ENCODE data around the gene SUSD6.
"Not testable (repeated sequence)": the region's sequence is repeated elsewhere in the genome, so short reads cannot be mapped to it uniquely, and the experiment has no call there.

Gene SUSD6

DNA sequence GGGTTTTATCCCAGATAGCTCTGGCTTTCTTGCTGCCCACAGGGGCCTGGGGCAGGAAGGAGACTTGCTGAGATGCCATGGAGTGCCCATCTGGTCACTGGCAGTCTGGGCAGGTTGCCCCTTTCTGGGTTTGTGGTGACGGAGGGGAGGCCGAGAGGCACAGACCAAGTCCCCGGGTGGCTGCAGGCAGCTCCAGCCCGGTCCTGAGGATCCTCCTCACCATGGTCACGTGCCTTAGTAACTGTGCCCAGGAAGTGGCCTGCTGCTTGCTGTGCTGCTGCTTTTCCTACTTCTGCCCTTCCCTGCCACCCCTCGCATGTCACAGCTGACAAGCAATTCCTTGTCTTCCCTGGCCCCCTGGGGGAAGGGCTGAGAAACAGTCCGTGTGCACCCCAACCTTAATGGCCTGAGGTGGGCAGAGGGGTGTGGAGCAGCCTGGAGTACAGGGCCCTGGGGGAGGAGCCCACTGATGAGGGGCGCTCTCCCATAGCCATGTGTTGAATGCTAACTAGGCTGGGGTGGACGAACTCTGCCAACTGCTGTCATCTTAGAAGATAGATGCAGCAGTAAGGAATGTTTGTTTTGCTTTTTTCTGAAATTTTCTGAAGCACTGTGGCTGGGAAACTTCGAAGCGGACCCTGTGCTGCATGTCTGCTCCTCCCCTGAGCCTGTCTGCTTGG, 100.6 kb downstream of the SUSD6 start:
- H3K27ac ChIP-seq (ENCODE audit: low read depth, low read length), result peak overlapping the region; percentile 24
- H3K4me3 ChIP-seq (ENCODE audit: low read length), result no peak overlapping the region
- H3K36me3 ChIP-seq (ENCODE audit: control insufficient read depth, insufficient read depth, low read length), result peaks cover 16% of the 10 kb centered on the region
- peaks cover 26% of the 10 kb centered on the region for H3K4me1 ChIP-seq (ENCODE audit: control insufficient read depth, insufficient read depth, low read length)
- H3K9ac ChIP-seq (ENCODE audit: low read length), result no peak overlapping the region
- H3K27me3 ChIP-seq (ENCODE audit: control insufficient read depth, insufficient read depth, low read length), result no peaks in the 10 kb centered on the region

DNA sequence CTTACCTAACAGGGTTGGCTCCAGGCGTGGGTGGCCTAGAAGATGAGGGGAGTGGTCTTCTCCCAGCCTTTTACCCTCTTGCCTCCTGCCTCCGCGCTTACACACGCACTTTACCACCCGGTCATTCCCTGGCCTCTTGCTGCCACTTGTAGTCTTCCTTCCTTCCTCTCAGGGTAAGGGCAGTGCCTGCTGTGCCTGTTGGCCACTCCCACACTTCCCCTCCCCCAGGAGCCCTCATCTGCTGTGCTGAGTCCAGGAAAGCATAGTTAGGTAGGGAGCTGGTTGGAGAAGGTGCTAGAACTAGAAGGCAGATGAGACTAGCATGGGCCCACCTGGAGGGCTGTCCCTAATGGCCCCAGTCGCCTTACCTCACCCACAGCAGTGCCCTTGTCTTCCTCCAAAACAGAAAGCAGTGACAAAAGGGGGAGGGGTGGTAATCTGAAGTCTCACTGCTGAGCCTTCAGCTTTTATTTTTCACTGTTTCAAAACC, 101.2 kb downstream of the SUSD6 start:
- peaks cover 16% of the 10 kb centered on the region for H3K36me3 ChIP-seq (ENCODE audit: control insufficient read depth, insufficient read depth, low read length)
- no peaks in the 10 kb centered on the region for H3K27me3 ChIP-seq (ENCODE audit: control insufficient read depth, insufficient read depth, low read length)
- no peak overlapping the region for H3K4me3 ChIP-seq (ENCODE audit: low read length)
- peak overlapping the region; percentile 24 for H3K27ac ChIP-seq (ENCODE audit: low read depth, low read length)
- H3K9ac ChIP-seq (ENCODE audit: low read length), result no peak overlapping the region
- H3K4me1 ChIP-seq (ENCODE audit: control insufficient read depth, insufficient read depth, low read length), result peaks cover 26% of the 10 kb centered on the region

DNA sequence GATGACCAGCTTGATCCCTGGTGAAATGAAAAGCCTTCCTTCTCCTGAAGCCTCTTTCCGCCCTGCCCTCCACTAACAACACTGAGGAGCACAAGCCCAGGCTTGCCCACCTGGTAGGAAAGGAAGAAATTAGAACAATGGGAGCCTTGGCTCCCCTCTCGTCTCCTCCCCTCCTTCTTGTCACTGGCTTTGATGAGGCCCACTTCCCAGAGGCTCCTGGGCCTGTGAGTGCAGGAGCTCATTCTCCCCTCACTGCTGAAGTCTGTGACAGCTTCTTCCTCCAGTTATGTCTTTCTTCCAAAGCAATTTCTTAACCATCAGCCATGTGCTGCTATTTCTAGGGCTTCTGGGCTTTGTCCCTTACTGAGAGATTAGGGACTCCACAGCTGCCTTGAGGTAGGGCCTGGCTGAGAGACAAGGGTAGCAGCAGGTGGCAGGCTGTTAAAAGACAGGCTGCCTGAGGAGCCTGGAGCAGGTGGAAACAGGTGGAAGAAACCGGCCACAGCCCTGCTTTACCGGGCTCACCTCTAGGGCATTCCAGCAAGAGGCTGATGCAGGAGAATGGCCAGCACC, 101.9 kb downstream of the SUSD6 start:
- Histone ChIP-seq H3K4me1 (ENCODE audit: control insufficient read depth, insufficient read depth, low read length) (peaks cover 26% of the 10 kb centered on the region), H3K4me3 (ENCODE audit: low read length) (no peak overlapping the region)

DNA sequence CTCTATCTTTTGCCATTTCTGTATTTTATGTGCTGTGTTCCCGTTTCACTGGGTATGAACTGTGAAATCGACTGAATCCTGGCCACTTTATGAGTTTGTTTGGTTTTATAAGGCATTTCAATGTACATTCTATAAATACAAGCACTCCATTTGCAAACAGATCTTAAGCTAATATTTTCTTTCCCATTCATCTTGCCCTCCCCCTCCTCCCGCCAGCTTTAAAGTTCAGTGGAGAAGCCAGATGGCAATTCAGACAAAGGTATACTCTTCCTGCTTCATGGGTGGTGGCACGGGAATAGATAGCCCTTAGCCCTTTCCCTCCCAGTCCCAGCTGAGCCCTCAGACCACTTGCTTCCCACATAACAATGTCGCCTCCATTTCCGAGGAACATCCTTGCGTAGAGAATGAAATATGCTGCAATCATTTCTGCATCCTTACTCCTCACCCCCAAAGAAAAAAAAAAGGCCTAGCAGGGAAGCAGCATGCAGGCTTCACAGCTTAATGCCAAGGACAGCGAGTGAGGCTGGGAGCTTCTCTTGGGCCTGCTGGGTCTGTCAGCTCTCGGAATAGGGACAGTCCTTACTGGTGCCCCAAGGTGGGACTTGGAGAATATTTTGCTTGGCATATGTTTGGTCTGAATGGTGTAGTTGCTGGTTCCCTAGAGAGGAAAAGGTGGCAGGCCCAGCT, 102.7 kb downstream of the SUSD6 start:
- Histone ChIP-seq H3K27ac (ENCODE audit: low read depth, low read length) (no peak overlapping the region), H3K27me3 (ENCODE audit: control insufficient read depth, insufficient read depth, low read length) (no peaks in the 10 kb centered on the region), H3K4me1 (ENCODE audit: control insufficient read depth, insufficient read depth, low read length) (peaks cover 26% of the 10 kb centered on the region), H3K9ac (ENCODE audit: low read length) (no peak overlapping the region), H3K4me3 (ENCODE audit: low read length) (no peak overlapping the region), H3K36me3 (ENCODE audit: control insufficient read depth, insufficient read depth, low read length) (peaks cover 7% of the 10 kb centered on the region)

More for the DNA sequence above, 101.9 kb downstream of the SUSD6 start:
- H3K27ac ChIP-seq (ENCODE audit: low read depth, low read length), result no peak overlapping the region
- no peak overlapping the region for H3K9ac ChIP-seq (ENCODE audit: low read length)
- peaks cover 14% of the 10 kb centered on the region for H3K36me3 ChIP-seq (ENCODE audit: control insufficient read depth, insufficient read depth, low read length)
- H3K27me3 ChIP-seq (ENCODE audit: control insufficient read depth, insufficient read depth, low read length), result no peaks in the 10 kb centered on the region

DNA sequence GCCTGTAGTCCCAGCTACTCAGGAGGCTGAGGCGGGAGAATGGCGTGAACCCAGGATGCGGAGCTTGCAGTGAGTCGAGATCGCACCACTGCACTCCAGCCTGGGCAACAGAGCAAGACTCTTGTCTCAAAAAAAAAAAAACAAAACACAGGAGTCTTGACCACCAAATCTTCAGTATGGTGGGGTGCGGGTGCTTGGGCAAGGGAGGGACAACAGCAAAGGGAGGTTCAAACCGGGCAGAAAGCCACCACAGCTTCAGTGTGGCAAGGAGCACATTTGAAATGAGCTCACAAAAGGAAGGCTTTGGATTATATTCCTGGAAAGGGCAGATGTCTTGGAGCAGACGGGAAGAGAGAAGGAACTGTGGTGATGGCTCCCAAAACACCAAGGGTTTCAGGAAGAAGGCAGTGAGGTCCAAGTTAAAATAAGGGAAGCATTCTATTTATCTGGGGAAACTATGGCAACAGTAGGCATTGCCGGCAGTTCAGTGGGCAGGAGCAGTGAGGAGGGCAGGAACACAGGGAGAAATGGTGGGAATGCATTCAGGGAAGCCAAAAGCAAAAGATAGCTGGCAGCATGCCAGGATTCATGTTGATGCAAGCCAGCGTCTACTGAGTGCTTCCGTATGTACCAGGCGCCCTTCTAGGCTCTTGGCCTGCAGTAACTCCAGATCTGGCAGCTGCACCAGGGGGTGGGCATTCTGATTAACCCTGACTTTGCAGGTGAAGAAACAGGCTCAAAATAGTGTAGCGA, 104.5 kb downstream of the SUSD6 start:
- H3K36me3 ChIP-seq (ENCODE audit: control insufficient read depth, insufficient read depth, low read length), result no peaks in the 10 kb centered on the region
- no peaks in the 10 kb centered on the region for H3K27me3 ChIP-seq (ENCODE audit: control insufficient read depth, insufficient read depth, low read length)
- H3K4me3 ChIP-seq (ENCODE audit: low read length), result peak overlapping the region; percentile 2
- H3K27ac ChIP-seq (ENCODE audit: low read depth, low read length), result peak overlapping the region; percentile 60
- peaks cover 24% of the 10 kb centered on the region for H3K4me1 ChIP-seq (ENCODE audit: control insufficient read depth, insufficient read depth, low read length)
- no peak overlapping the region for H3K9ac ChIP-seq (ENCODE audit: low read length)

DNA sequence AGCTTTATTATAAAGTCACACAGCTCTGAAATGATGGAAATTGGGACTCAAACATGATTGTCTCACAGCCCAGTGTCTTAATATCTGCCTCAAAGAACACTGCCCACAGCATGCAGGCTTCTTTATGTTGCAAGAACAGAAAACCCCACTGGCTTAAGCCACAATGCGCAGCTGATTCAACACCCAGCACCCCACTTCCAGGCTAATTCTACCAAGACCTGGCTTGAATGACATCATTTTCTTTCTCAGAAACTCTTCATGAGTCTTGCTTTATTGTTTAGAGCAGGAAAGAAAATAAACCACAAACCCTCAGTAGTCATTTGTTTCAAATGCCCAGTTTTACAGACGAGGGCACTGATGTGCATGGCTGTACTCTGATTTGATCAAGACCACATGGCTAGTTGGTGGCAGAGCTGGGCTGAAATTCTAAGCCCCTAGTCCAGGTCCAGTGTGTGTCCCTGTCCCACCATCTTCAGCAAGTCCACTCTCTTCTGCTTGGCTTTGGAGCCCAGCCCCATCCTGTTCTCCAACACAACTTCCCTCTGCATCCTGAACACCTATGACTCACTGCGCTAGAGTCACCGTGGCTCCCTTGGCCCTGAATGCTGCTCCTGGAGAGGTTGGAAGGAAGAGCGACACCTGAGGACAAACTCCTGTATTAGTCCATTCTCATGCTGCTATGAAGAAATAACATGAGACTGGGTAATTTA, 105.2 kb downstream of the SUSD6 start:
- H3K27ac ChIP-seq (ENCODE audit: low read depth, low read length), result peak overlapping the region; percentile 46
- no peak overlapping the region for H3K9ac ChIP-seq (ENCODE audit: low read length)
- no peaks in the 10 kb centered on the region for H3K36me3 ChIP-seq (ENCODE audit: control insufficient read depth, insufficient read depth, low read length)
- no peaks in the 10 kb centered on the region for H3K27me3 ChIP-seq (ENCODE audit: control insufficient read depth, insufficient read depth, low read length)
- H3K4me1 ChIP-seq (ENCODE audit: control insufficient read depth, insufficient read depth, low read length), result peaks cover 20% of the 10 kb centered on the region
- H3K4me3 ChIP-seq (ENCODE audit: low read length), result no peak overlapping the region

DNA sequence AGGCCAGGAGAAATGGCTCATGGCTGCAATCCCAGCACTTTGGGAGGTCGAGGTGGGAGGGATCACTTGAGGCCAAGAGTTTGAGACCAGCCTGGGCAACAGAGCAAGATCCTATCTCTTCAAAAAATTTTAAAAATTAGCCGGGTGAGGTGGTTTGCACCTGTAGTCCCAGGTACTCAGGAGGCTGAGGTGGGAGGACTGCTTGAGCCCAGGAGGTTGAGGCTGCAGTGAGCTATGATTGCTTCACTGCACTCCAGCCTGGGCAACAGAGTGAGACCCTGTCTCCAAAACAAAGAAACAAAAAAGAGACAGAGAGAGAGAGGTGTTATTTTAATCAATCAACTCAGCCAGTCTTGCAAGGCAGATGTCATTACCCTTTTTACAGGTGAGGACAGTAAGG, 107.2 kb downstream of the SUSD6 start:
- H3K4me1 ChIP-seq (ENCODE audit: control insufficient read depth, insufficient read depth, low read length), result peaks cover 11% of the 10 kb centered on the region
- H3K27ac ChIP-seq (ENCODE audit: low read depth, low read length); H3K36me3 ChIP-seq (ENCODE audit: control insufficient read depth, insufficient read depth, low read length): not testable (repeated sequence)

DNA sequence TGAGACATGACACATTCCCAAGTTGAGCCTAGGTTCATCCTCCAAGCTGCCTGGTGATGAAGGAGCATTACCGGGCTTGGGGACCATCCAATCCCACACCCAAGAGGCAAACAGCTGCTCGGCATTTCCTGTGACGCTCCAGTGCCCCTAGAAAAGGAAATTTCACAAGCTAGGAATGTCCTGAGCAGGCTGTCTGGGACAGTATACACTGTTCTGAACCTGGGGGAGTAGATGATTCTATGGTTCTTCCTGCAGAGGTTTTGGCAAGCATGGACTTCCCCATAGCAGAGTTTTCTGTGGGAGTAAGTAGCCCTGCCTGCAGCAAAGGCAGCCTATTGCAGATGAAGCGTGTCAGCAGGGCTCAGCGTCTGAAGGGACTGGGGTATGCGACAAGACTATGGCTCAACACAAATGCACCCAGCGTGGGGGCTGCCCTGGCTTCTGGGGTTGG, 108.1 kb downstream of the SUSD6 start:
- no peak overlapping the region for H3K4me3 ChIP-seq (ENCODE audit: low read length)
- no peaks in the 10 kb centered on the region for H3K36me3 ChIP-seq (ENCODE audit: control insufficient read depth, insufficient read depth, low read length)
- peaks cover 11% of the 10 kb centered on the region for H3K4me1 ChIP-seq (ENCODE audit: control insufficient read depth, insufficient read depth, low read length)
- no peak overlapping the region for H3K27ac ChIP-seq (ENCODE audit: low read depth, low read length)
- H3K9ac ChIP-seq (ENCODE audit: low read length), result no peak overlapping the region
- H3K27me3 ChIP-seq (ENCODE audit: control insufficient read depth, insufficient read depth, low read length), result no peaks in the 10 kb centered on the region

More for the DNA sequence above, 107.2 kb downstream of the SUSD6 start:
- H3K9ac ChIP-seq (ENCODE audit: low read length); H3K4me3 ChIP-seq (ENCODE audit: low read length); H3K27me3 ChIP-seq (ENCODE audit: control insufficient read depth, insufficient read depth, low read length): not testable (repeated sequence)

DNA sequence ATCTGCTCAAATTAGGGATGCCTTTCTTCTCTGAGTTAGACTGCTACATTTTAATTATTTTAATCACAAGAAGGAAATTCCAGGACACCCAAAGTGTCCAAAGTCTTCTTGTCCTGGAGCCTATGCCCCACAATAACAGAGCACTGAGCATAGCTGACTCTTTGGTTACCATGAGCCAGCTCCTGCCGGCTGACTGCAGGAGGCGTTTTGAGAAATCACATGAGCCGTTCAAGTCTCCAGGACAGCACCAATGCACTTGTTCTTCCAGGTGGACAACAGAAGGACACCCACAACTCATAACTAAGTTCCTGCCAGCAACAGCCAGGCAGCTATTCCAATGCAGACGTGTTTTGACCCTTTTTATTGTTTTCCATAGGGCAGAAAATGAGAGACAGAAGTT, 109.5 kb downstream of the SUSD6 start:
- Histone ChIP-seq H3K27ac (ENCODE audit: low read depth, low read length) (no peak overlapping the region), H3K4me3 (ENCODE audit: low read length) (no peak overlapping the region), H3K4me1 (ENCODE audit: control insufficient read depth, insufficient read depth, low read length) (peaks cover 9% of the 10 kb centered on the region)

DNA sequence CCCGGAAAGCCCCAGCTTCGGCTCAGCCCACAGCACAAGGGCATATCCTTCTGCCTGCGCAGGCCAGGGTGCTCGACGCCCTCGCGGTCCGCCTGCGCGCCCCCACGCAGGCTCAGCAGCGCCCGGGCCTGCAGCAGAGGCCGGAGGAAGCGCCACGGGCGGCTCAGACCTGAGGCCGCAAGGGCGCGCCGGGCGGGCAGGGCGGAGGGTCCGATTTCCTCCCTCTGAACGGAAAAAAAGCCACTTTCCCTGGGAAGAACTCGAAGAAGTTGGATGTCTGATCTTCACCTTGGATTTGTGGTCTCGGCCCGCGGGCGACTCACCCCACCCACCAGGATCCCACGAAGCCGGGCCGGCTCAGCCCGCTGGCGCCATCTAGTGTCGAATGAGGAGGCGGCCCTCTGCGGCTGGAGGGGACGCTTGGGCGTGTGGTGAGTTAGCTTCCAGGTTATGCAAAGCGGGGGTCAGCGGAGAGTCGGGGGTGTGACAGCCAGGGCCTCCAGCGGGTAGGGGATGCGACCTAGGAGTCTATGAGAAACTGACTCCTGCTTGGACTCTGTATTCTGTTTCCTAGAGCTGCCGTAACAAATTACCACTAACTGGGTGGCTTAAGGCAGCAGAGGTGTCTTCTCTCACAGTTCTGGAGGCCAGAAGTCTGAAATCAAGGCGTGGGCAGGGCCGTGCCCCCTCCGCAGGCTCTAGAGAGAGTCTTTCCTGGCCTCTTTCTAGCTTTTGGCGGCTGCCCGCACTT, 115.5 kb downstream of the SUSD6 start:
- Histone ChIP-seq H3K27ac (ENCODE audit: low read depth, low read length) (peak overlapping the region; percentile 41), H3K9ac (ENCODE audit: low read length) (no peak overlapping the region), H3K4me3 (ENCODE audit: low read length) (peak overlapping the region; percentile 67), H3K27me3 (ENCODE audit: control insufficient read depth, insufficient read depth, low read length) (no peaks in the 10 kb centered on the region), H3K4me1 (ENCODE audit: control insufficient read depth, insufficient read depth, low read length) (no peaks in the 10 kb centered on the region), H3K36me3 (ENCODE audit: control insufficient read depth, insufficient read depth, low read length) (no peaks in the 10 kb centered on the region)

More for the DNA sequence above, 109.5 kb downstream of the SUSD6 start:
- no peak overlapping the region for H3K9ac ChIP-seq (ENCODE audit: low read length)
- no peaks in the 10 kb centered on the region for H3K27me3 ChIP-seq (ENCODE audit: control insufficient read depth, insufficient read depth, low read length)
- no peaks in the 10 kb centered on the region for H3K36me3 ChIP-seq (ENCODE audit: control insufficient read depth, insufficient read depth, low read length)

DNA sequence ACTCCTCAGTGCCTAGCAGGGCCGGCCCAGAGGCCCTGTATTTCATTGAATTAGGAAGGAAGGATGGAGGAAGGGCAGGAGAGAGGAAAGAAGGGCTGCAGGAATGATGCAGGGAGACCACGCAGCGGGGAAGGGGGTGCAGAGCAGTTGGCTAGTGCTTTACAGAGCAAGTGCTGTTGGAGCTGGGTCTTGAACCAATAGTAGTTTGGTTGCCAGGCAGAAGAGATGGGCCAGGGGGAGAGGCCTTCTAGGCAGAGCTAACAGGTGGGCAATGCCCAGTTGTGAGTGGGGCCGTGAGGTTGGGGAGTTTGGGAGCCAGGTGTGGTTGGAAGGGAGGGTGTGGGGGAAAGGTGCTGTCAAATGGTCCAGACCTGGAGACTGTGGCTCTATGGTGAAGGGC, 116.5 kb downstream of the SUSD6 start:
- H3K36me3 ChIP-seq (ENCODE audit: control insufficient read depth, insufficient read depth, low read length), result no peaks in the 10 kb centered on the region
- no peak overlapping the region for H3K9ac ChIP-seq (ENCODE audit: low read length)
- no peaks in the 10 kb centered on the region for H3K27me3 ChIP-seq (ENCODE audit: control insufficient read depth, insufficient read depth, low read length)
- no peaks in the 10 kb centered on the region for H3K4me1 ChIP-seq (ENCODE audit: control insufficient read depth, insufficient read depth, low read length)
- H3K4me3 ChIP-seq (ENCODE audit: low read length), result no peak overlapping the region
- no peak overlapping the region for H3K27ac ChIP-seq (ENCODE audit: low read depth, low read length)
